ENCODE measurements around the gene SGCA.

- TF ChIP-seq POLR2AphosphoS5 (IDR thresholded peaks at IDR 0.05) (peak; percentile 15), CTCF (IDR thresholded peaks at IDR 0.05) (peak in 2 of 4 experiments; percentile 23 to 40)
Measured at GRCh38 chr17:50165867-50166517, at the start of gene SGCA.
